T-cell (primary cell): Measurements from ENCODE around the gene TCHP. TPM values are rescaled to one million over a fixed set of nuclear protein-coding genes. Genes with fewer than 3 reads are reported as not detected.
A peak's percentile ranks its signal among the peaks of the same experiment; 100 is the strongest.

Source experiments
- ATAC-seq, 4 experiments: fragments of 200-7000 bp in 3 of 4; fragments of 150-1000 bp in 1 of 4; cut with Tn5 transposase; replicated peaks in 1 of 4; 1 replicate in 3 of 4; 2 replicates in 1 of 4; pipeline ENCODE4 v1.10.0; 2021; ENCODE audit warnings: moderate library complexity in 3 of 4, mild to moderate bottlenecking in 2 of 4, moderate number of reproducible peaks in 1 of 4
- CTCF ChIA-PET, 2 donors: fragments of 300-600 bp; sonication (Branson Sonifier 250); formaldehyde crosslinking; loops; one replicate each; lab custom pipeline; 2022; ENCODE audit warnings: antibody characterized with exemption in 2 of 2; lab: Charles Lee
- POLR2A ChIA-PET, 2 donors: fragments of 300-600 bp; sonication (Branson Sonifier 250); formaldehyde crosslinking; loops; one replicate each; lab custom pipeline; 2022; ENCODE audit warnings: antibody characterized with exemption in 2 of 2; lab: Charles Lee
- DNase-seq, 35 experiments: peaks; one replicate each; pipeline versions ENCODE4 v3.0.0 to v3.0.0-alpha.2; 2013 to 2023
- H3K27ac ChIP-seq: one replicate; pipeline ENCODE4 v1.5.1; 2013; ENCODE audit warnings: low read length
- H3K27me3 ChIP-seq, 2 experiments: replicated peaks in 1 of 2; 1 replicate in 1 of 2; 2 replicates in 1 of 2; pipeline versions ENCODE4 v1.6.1 to v1.7.0; 2013; ENCODE audit warnings: low read length in 1 of 2, mixed read lengths in 1 of 2; ENCODE audit not compliant: control insufficient read depth in 2 of 2, insufficient read depth in 2 of 2; ENCODE audit errors: extremely low read depth in 1 of 2
- H3K36me3 ChIP-seq, 2 donors: 1 replicate in 1 of 2; 2 replicates in 1 of 2; pipeline versions ENCODE4 v1.6.1 to v1.7.0; 2013; ENCODE audit warnings: low read length in 1 of 2; ENCODE audit not compliant: control insufficient read depth in 2 of 2, insufficient read depth in 1 of 2; ENCODE audit errors: extremely low read depth in 1 of 2
- H3K4me1 ChIP-seq, 2 experiments: 1 replicate in 1 of 2; 2 replicates in 1 of 2; pipeline versions ENCODE4 v1.6.1 to v1.7.0; 2013; ENCODE audit warnings: low read length in 2 of 2, mixed read lengths in 1 of 2; ENCODE audit not compliant: insufficient read depth in 2 of 2, control insufficient read depth in 1 of 2; ENCODE audit errors: extremely low read depth in 1 of 2
- H3K4me3 ChIP-seq, 2 donors: 1 replicate in 1 of 2; 2 replicates in 1 of 2; pipeline versions ENCODE4 v1.5.1 to v1.7.0; 2013; ENCODE audit warnings: mild to moderate bottlenecking in 2 of 2, low read length in 1 of 2, moderate library complexity in 1 of 2; ENCODE audit not compliant: control insufficient read depth in 1 of 2; ENCODE audit errors: extremely low read depth in 1 of 2
- H3K9me3 ChIP-seq: 2 replicates; pipeline ENCODE4 v1.7.0; 2013
- H3K27ac Mint-ChIP-seq, 2 donors: one replicate each; pipeline ENCODE4 v1.8.0; 2020 to 2021; ENCODE audit warnings: mild to moderate bottlenecking in 2 of 2, mixed read lengths in 2 of 2
- H3K27me3 Mint-ChIP-seq, 2 donors: one replicate each; pipeline ENCODE4 v1.8.0; 2021 to 2022; ENCODE audit warnings: mixed read lengths in 2 of 2
- H3K36me3 Mint-ChIP-seq: one replicate; pipeline ENCODE4 v1.8.0; 2021; ENCODE audit warnings: mixed read lengths
- H3K4me1 Mint-ChIP-seq, 3 donors: one replicate each; pipeline ENCODE4 v1.8.0; 2020 to 2022; ENCODE audit warnings: mixed read lengths in 3 of 3, mild to moderate bottlenecking in 1 of 3
- H3K4me3 Mint-ChIP-seq, 3 donors: one replicate each; pipeline ENCODE4 v1.8.0; 2020 to 2022; ENCODE audit warnings: mild to moderate bottlenecking in 3 of 3, mixed read lengths in 3 of 3, moderate library complexity in 3 of 3
- H3K9me3 Mint-ChIP-seq, 3 donors: one replicate each; pipeline ENCODE4 v1.8.0; 2020 to 2022; ENCODE audit warnings: mixed read lengths in 3 of 3
- WGBS: methylation state at CpG from one replicate; pipeline ENCODE4 v1.1.5; 2013; ENCODE audit warnings: missing lambda C conversion rate; ENCODE audit not compliant: insufficient coverage; 5-methylcytosine and 5-hydroxymethylcytosine counted together
- total RNA-seq, 35 experiments: library from RNA in 6 of 35; stranded (reverse) in 6 of 35; fragments of 120-200 nt in 1 of 35; gene quantifications; one replicate each; pipeline versions ENCODE4 v1.2.1 to v1.2.4 and lab custom pipeline; 2013 to 2026

The TCHP gene
- total RNA-seq, 5 donors from 2014 or later (not counting 1 experiment from before 2014, with no cell fraction given), result 25.9 to 41.5 (median 37.3) TPM

DNA sequence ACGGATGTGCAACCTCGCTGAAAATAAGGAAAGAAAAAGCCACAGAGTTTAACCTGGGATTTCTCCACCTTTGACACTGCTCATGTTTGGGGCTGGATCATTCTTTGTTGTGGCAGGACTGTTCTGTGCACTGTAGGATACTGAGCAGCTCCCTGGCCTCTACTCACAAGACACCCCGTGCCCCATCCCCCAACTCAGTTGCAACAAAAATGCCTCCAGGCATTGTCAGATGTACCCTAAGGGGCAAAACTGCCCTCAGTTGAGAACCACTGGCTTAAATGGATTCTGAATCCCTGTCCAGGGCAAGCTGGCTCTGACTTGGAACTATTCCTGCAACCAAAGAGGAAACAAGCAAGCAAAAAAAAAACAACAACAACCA, 21.8 kb upstream of the TCHP start:
- POLR2A ChIA-PET, result interaction anchor here in 1 of 2 donors (0.5 to 0.7 kb wide), 2 partner anchors 62 to 742 kb away, joined by 4 read pairs; no protein-coding TSS in a partner anchor
- peaks cover 0 to 2% of the 10 kb centered on the region in 2 donors for H3K36me3 ChIP-seq
- peak overlapping the region; percentile 90 to 94 (median 91) for H3K4me3 Mint-ChIP-seq

DNA sequence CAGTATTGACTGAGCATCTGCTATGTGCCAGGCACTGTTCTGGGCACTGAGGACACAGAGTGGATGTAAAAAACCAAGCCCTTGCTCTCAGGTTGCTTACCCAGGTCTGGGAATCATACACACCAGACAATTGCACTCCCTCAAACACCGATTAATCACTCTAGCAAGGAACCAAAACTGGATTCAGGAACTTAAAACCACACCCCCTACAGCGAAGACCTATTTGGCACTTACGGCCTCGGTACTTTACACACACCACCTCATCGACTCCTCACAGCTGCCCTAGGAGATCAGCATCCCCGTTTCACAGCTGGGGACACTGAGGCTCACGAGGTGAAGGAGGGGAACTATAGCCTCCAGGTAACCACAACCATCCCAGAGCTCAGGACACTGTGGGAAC, 21.3 kb upstream of the TCHP start:
- Histone ChIP-seq H3K36me3 (peaks cover 0 to 1% of the 10 kb centered on the region in 2 donors), H3K27me3 (no peaks in the 10 kb centered on the region), H3K4me3 (peak overlapping the region; percentile 88 to 91), H3K27ac (no peak overlapping the region), H3K4me1 (peaks cover 16 to 41% of the 10 kb centered on the region in 2 experiments), H3K9me3 (no peaks in the 10 kb centered on the region)
- no peak for ATAC-seq
- Mint-ChIP-seq H3K9me3 (no peaks in the 10 kb centered on the region), H3K4me1 (peaks cover 58 to 64% (median 63%) of the 10 kb centered on the region in 3 donors), H3K36me3 (no peaks in the 10 kb centered on the region), H3K27ac (no peak overlapping the region), H3K27me3 (no peaks in the 10 kb centered on the region), H3K4me3 (peak overlapping the region; percentile 90 to 94 (median 91))
- WGBS, result 91% methylated on average over 5 of the region's 7 CpGs
- no peak for DNase-seq
- ChIA-PET CTCF (interaction anchor here in 1 of 2 donors (0.6 to 2.3 kb wide), 3 partner anchors 25 to 73 kb away, joined by 4 to 6 read pairs (median 5); no protein-coding TSS in a partner anchor), POLR2A (interaction anchor here in 1 of 2 donors (0.7 kb wide), 1 partner anchor 741 kb away, joined by 4 read pairs; no protein-coding TSS in a partner anchor)

More for the DNA sequence above, 21.8 kb upstream of the TCHP start:
- H3K4me3 ChIP-seq, result no peak overlapping the region
- 90% methylated on average over 1 of the region's 3 CpGs for WGBS
- H3K9me3 ChIP-seq, result no peaks in the 10 kb centered on the region
- H3K27ac ChIP-seq, result no peak overlapping the region
- CTCF ChIA-PET, result interaction anchor here in 1 of 2 donors (0.6 to 2.3 kb wide), 2 partner anchors 24 to 73 kb away, joined by 4 to 5 read pairs; no protein-coding TSS in a partner anchor
- DNase-seq (no peak), ATAC-seq (no peak)
- Mint-ChIP-seq H3K27me3 (no peaks in the 10 kb centered on the region), H3K36me3 (no peaks in the 10 kb centered on the region), H3K4me1 (peaks cover 58 to 64% (median 63%) of the 10 kb centered on the region in 3 donors), H3K27ac (no peak overlapping the region), H3K9me3 (no peaks in the 10 kb centered on the region)
- no peaks in the 10 kb centered on the region for H3K27me3 ChIP-seq
- peaks cover 16 to 41% of the 10 kb centered on the region in 2 experiments for H3K4me1 ChIP-seq

- H3K27me3 ChIP-seq, result no peaks in the 10 kb centered on the region
- ChIA-PET POLR2A (no interaction called here), CTCF (interaction anchor here in 1 of 2 donors (1.1 to 2.3 kb wide), 2 partner anchors 34 to 74 kb away, joined by 4 to 6 read pairs; no protein-coding TSS in a partner anchor)
- no peaks in the 10 kb centered on the region for H3K36me3 Mint-ChIP-seq
- no peaks in the 10 kb centered on the region for H3K27me3 Mint-ChIP-seq
- peak overlapping the region; percentile 85 for H3K27ac ChIP-seq
- peak overlapping the region; percentile 81 to 92 for H3K27ac Mint-ChIP-seq
- no peaks in the 10 kb centered on the region for H3K9me3 Mint-ChIP-seq
- no peak for ATAC-seq
- peaks cover 58 to 60% (median 60%) of the 10 kb centered on the region in 3 donors for H3K4me1 Mint-ChIP-seq
- H3K4me3 Mint-ChIP-seq, result peak overlapping the region; percentile 90 to 94 (median 91)
- 5% methylated on average over 6 of the region's 13 CpGs for WGBS
- H3K4me3 ChIP-seq, result peak overlapping the region; percentile 88 to 91
- H3K4me1 ChIP-seq, result peaks cover 16 to 41% of the 10 kb centered on the region in 2 experiments
- peak in 2 of 35 experiments; percentile 8 to 33 for DNase-seq
- no peaks in the 10 kb centered on the region for H3K36me3 ChIP-seq
- H3K9me3 ChIP-seq, result no peaks in the 10 kb centered on the region
Observed at GRCh38 chr12:109879351-109880042, 20.6 kb upstream of the TCHP start.

DNA sequence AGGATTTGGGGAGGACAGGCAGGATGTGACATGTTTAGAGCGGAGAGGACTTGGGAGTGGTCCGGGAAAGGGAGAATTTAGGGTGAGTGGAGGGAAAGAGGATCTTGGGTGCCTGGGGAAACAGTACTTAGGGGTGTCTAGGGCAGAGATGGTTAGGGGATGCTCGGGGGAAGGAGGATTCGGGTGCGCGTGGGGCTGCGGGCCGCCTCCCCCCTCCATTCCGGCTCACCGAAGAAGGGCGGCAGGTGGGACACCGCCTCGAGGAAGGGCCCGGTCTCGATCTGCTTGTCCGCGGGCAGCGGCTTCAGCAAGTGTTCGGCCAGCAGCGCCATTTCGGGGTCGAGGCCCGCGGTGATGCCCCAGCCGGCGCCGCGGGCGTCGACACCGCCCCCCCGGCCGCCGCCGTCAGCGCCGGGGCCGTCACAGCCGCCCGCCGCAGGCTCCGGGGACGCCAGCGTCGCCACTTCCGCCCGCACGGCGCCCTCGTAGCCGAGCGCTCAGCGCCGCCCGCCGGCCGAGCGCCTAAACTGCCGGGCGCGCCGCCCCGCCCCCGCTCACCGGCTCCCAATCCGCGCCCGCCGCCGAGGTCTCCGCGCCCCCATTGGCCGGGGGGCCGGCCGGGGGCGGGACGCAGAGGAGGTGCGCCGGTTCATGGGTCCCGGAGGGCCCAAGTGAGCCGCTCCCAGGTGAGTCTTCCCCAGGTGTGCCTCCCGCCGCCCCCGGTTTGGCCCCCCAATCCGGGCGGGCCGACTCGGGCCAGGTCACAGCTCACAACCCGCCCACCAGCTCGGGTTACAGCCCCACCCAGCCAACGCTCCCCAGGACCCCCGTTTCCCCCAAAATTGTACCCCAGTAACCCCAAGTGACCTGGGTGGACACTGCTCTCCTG, 19.8 kb upstream of the TCHP start, which contains the start of gene GLTP:
Gene GLTP, minus strand, starts transcription at position 499 of the 889 bp plus-strand sequence. Its CDS starts 167 bp downstream, at position 332.
- Mint-ChIP-seq H3K4me1 (peaks cover 50 to 54% (median 52%) of the 10 kb centered on the region in 3 donors), H3K36me3 (no peaks in the 10 kb centered on the region), H3K27ac (peak within 1 kb of the TSS; percentile 84 to 95), H3K4me3 (peak within 1 kb of the TSS; percentile 90 to 94 (median 91)), H3K9me3 (no peaks in the 10 kb centered on the region), H3K27me3 (no peaks in the 10 kb centered on the region)
- H3K4me3 ChIP-seq, result peak within 1 kb of the TSS; percentile 88 to 91
- H3K36me3 ChIP-seq, result no peaks in the 10 kb centered on the region
- H3K27ac ChIP-seq, result peak within 1 kb of the TSS; percentile 85
- H3K9me3 ChIP-seq, result no peaks in the 10 kb centered on the region
- under 1% methylated on average over 92 of the region's 92 CpGs for WGBS
- ChIA-PET CTCF (interaction anchor here in 1 of 2 donors (1.2 kb wide), 1 partner anchor 9 kb away, joined by 3 read pairs; no protein-coding TSS in a partner anchor), POLR2A (no interaction called here)
- peaks cover 16 to 41% of the 10 kb centered on the region in 2 experiments for H3K4me1 ChIP-seq
- H3K27me3 ChIP-seq, result no peaks in the 10 kb centered on the region
- DNase-seq (peak; percentile 75 to 97 (median 87)), ATAC-seq (peak; percentile 94 to 99 (median 96))

DNA sequence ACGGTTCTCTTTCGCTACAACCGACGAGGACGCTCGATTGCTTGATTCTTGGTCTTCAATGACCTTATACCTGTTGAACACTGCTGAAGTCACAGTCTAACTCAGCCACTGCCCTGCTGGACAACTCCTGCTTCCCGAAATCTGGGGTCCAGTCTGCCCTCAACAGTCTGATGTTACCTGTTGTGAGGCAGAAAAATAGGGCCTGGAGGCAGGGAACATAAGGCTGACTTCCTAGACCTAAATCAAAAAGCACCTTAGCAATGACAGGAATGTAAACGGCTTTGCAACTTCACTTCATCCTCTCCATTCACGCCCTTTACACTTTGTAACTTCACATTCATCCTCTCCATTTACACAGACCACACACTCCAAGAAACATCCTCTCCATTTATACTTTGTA, 19.1 kb upstream of the TCHP start:
- Mint-ChIP-seq H3K27me3 (no peaks in the 10 kb centered on the region), H3K27ac (peak overlapping the region; percentile 84 to 95), H3K4me1 (peaks cover 44 to 48% (median 46%) of the 10 kb centered on the region in 3 donors), H3K36me3 (no peaks in the 10 kb centered on the region), H3K4me3 (peak overlapping the region; percentile 80 to 90 (median 83)), H3K9me3 (no peaks in the 10 kb centered on the region)
- no peak for DNase-seq
- Histone ChIP-seq H3K27me3 (no peaks in the 10 kb centered on the region), H3K9me3 (no peaks in the 10 kb centered on the region), H3K4me1 (peaks cover 16 to 37% of the 10 kb centered on the region in 2 experiments), H3K36me3 (no peaks in the 10 kb centered on the region), H3K4me3 (peak overlapping the region; percentile 51 to 60), H3K27ac (peak overlapping the region; percentile 69)
- WGBS, result 23% methylated on average over 8 of the region's 9 CpGs
- ChIA-PET POLR2A (no interaction called here), CTCF (interaction anchor here (1.2 to 1.5 kb wide), 4 partner anchors 8 to 75 kb away, joined by 3 to 11 read pairs (median 6); no protein-coding TSS in a partner anchor)
- no peak for ATAC-seq
